GM12878 (cell line): ENCODE results near the gene SLC26A1. TPM values are rescaled to one million over a fixed set of nuclear protein-coding genes. Genes with fewer than 3 reads are reported as not detected.

ENCODE experiments used
- ATAC-seq: fragments of 200-7000 bp; cut with Tn5 transposase; 3 replicates; pipeline ENCODE4 v1.9.1; 2020; ENCODE audit warnings: mild to moderate bottlenecking, moderate library complexity
- BruUV-seq: library from RNA; stranded (reverse); fragments of 400-500 nt; replicated peaks from 2 replicates; lab custom pipeline; 2021; lab: Mats Ljungman, UMichigan
- CTCF ChIA-PET: fragments of 300-600 bp; sonication (Branson Sonifier 250); formaldehyde crosslinking; extraction: SDS; loops from one replicate; lab custom pipeline; 2021; ENCODE audit warnings: inconsistent platforms; lab: Yijun Ruan, JAX
- POLR2A ChIA-PET: fragments of 350-600 bp; formaldehyde crosslinking; extraction: SDS; loops from one replicate; lab custom pipeline; 2021; ENCODE audit warnings: inconsistent platforms; lab: Charles Lee
- RAD21 ChIA-PET: fragments of 300-600 bp; sonication (Branson Sonifier 250); formaldehyde crosslinking; loops from one replicate; lab custom pipeline; 2023; ENCODE audit warnings: antibody characterized with exemption; ENCODE audit not compliant: unreplicated experiment; lab: Charles Lee
- SMC1A ChIA-PET: fragments of 300-600 bp; sonication (Branson Sonifier 250); formaldehyde crosslinking; loops from one replicate; lab custom pipeline; 2023; ENCODE audit not compliant: unreplicated experiment, uncharacterized antibody; lab: Charles Lee
- DNase-seq: peaks from one replicate; pipeline ENCODE4 v3.0.0-alpha.2; 2011; ENCODE audit warnings: low read depth, low spot score
- FAIRE-seq: peaks from 3 replicates; lab custom pipeline; 2011; peaks lifted over from hg19 to GRCh38; lab: Jason Lieb, UNC
- H2AFZ ChIP-seq: 2 replicates; pipeline ENCODE4 v1.6.0; 2011; ENCODE audit warnings: low read depth, low read length, control low read depth; ENCODE audit not compliant: control insufficient read depth
- H3K27ac ChIP-seq: 2 replicates; pipeline ENCODE4 v1.5.1; 2011; ENCODE audit warnings: control low read depth; ENCODE audit not compliant: control insufficient read depth, insufficient read depth
- H3K27me3 ChIP-seq, 2 experiments: replicated peaks in 1 of 2; 2 replicates each; pipeline versions ENCODE4 v1.6.0 to v1.6.1; 2011; ENCODE audit warnings: low read length in 1 of 2; ENCODE audit not compliant: control insufficient read depth in 2 of 2, insufficient read depth in 2 of 2
- H3K36me3 ChIP-seq, 2 experiments: 2 replicates each; pipeline ENCODE4 v1.5.1; 2011; ENCODE audit warnings: low read length in 1 of 2; ENCODE audit not compliant: control insufficient read depth in 2 of 2, insufficient read depth in 2 of 2
- H3K4me1 ChIP-seq: 2 replicates; pipeline ENCODE4 v1.6.1; 2011; ENCODE audit warnings: mild to moderate bottlenecking, low read length, moderate library complexity, mixed read lengths; ENCODE audit not compliant: control insufficient read depth, insufficient read depth
- H3K4me2 ChIP-seq: 2 replicates; pipeline ENCODE4 v1.6.0; 2011; ENCODE audit warnings: control low read depth; ENCODE audit not compliant: control insufficient read depth, insufficient read depth
- H3K4me3 ChIP-seq: fragments of 200-600 bp; sonication (generic); 2 replicates; pipeline ENCODE4 v1.5.1; 2016
- H3K79me2 ChIP-seq: 2 replicates; pipeline ENCODE4 v1.6.0; 2011; ENCODE audit warnings: low read length; ENCODE audit not compliant: control insufficient read depth, insufficient read depth
- H3K9ac ChIP-seq: 2 replicates; pipeline ENCODE4 v1.8.0; 2011; ENCODE audit warnings: low read length, control low read depth, mixed read lengths; ENCODE audit not compliant: control insufficient read depth, insufficient read depth
- H3K9me3 ChIP-seq: replicated peaks from 3 replicates; pipeline ENCODE4 v1.5.1; 2011; ENCODE audit warnings: mild to moderate bottlenecking, low read length; ENCODE audit not compliant: control insufficient read depth, insufficient read depth
- H4K20me1 ChIP-seq: 2 replicates; pipeline ENCODE4 v1.6.0; 2011; ENCODE audit not compliant: control insufficient read depth, insufficient read depth
- CBFB ChIP-seq: IDR thresholded peaks from 2 replicates; pipeline ENCODE4 v1.6.1; 2016; ENCODE audit warnings: antibody characterized with exemption, low read depth
- CHD1 ChIP-seq: IDR thresholded peaks from 2 replicates; pipeline ENCODE4 v1.6.1; 2012; ENCODE audit warnings: low read depth, low read length, improper control_type of control experiment
- CHD4 ChIP-seq: fragments of 200-600 bp; sonication (generic); IDR thresholded peaks from 2 replicates; pipeline ENCODE4 v1.6.1; 2016; ENCODE audit warnings: mild to moderate bottlenecking
- CREM ChIP-seq: IDR thresholded peaks from 2 replicates; pipeline ENCODE4 v1.6.1; 2014; ENCODE audit warnings: antibody characterized with exemption, low read depth
- JUND ChIP-seq: IDR thresholded peaks from 2 replicates; pipeline ENCODE4 v1.6.1; 2012; ENCODE audit warnings: low read depth, mild to moderate bottlenecking, low read length, improper control_type of control experiment, moderate library complexity
- RBBP5 ChIP-seq: fragments of 200-600 bp; sonication (generic); conservative IDR thresholded peaks from 2 replicates; pipeline ENCODE4 v1.6.1; 2016
- SREBF1 ChIP-seq: IDR thresholded peaks from 2 replicates; pipeline ENCODE4 v1.6.1; 2012; ENCODE audit warnings: mild to moderate bottlenecking, low read length
- TAF1 ChIP-seq: IDR thresholded peaks from 2 replicates; pipeline ENCODE4 v1.6.1; 2011; ENCODE audit warnings: mild to moderate bottlenecking, low read depth, low read length, borderline replicate concordance
- TARDBP ChIP-seq: IDR thresholded peaks from 2 replicates; pipeline ENCODE4 v1.6.1; 2016; ENCODE audit warnings: borderline replicate concordance
- WRNIP1 ChIP-seq: IDR thresholded peaks from 2 replicates; pipeline ENCODE4 v1.6.1; 2011; ENCODE audit warnings: low read depth, low read length, improper control_type of control experiment, borderline replicate concordance
- WGBS: methylation state at CpG from one replicate; pipeline ENCODE4 v1.1.6; 2016; ENCODE audit warnings: low lambda C conversion rate; ENCODE audit not compliant: insufficient replicate concordance, insufficient coverage; ENCODE audit errors: missing lambda C conversion rate; 5-methylcytosine and 5-hydroxymethylcytosine counted together
- in situ Hi-C: fragments of 300-500 bp; cut with MboI; formaldehyde crosslinking; loops from 9 replicates; pipeline ENCODE4 v1.14.3; 2018; ENCODE audit warnings: mixed read lengths
- intact Hi-C: fragments of 100-400 bp; cut with micrococcal nuclease; formaldehyde crosslinking; loops from one replicate; pipeline ENCODE4 v1.14.2; 2022; ENCODE audit not compliant: unreplicated experiment
- polyA plus RNA-seq, 11 experiments: library from polyadenylated mRNA; depleted of rRNA in 4 of 11; unstranded in 6 of 11; stranded (reverse) in 5 of 11; fragments of >200 nt; fragmentation: Nextera tagmentation in 4 of 11; fragmentation: Illumina TruSeq in 1 of 11; extraction: Ambion mirVana in 4 of 11; extraction: Trizol in 1 of 11; gene quantifications; 1 replicate in 1 of 11; 2 replicates in 10 of 11; pipeline versions ENCODE4 v1.2.1 to v1.2.3, GENCODE V29; 2011 to 2016; ENCODE audit warnings: inconsistent platforms in 2 of 11, missing spikeins in 2 of 11, low read depth in 1 of 11
- total RNA-seq, 4 experiments: library from RNA; depleted of rRNA in 3 of 4; stranded (reverse); fragments of >200 nt in 3 of 4; fragmentation: Illumina TruSeq in 1 of 4; extraction: Trizol in 1 of 4; gene quantifications; 2 replicates each; pipeline versions ENCODE4 v1.2.1 to v1.2.3, GENCODE V29; 2013 to 2021
- TF ChIP-seq, protein P1 (sequence below): fragments of 450-650 bp; IDR thresholded peaks from 2 replicates; pipeline ENCODE4 v1.6.1; 2018; ENCODE audit warnings: mild to moderate bottlenecking, low read depth, moderate library complexity; ENCODE audit not compliant: partially characterized antibody

SLC26A1 gene
- total and polyA plus RNA-seq, 10 of the 15 experiments (the other 5 are each of a cell fraction or from before 2014, with no cell fraction given): 0.05 to 0.96 (median 0.28) TPM; not detected in 5

DNA sequence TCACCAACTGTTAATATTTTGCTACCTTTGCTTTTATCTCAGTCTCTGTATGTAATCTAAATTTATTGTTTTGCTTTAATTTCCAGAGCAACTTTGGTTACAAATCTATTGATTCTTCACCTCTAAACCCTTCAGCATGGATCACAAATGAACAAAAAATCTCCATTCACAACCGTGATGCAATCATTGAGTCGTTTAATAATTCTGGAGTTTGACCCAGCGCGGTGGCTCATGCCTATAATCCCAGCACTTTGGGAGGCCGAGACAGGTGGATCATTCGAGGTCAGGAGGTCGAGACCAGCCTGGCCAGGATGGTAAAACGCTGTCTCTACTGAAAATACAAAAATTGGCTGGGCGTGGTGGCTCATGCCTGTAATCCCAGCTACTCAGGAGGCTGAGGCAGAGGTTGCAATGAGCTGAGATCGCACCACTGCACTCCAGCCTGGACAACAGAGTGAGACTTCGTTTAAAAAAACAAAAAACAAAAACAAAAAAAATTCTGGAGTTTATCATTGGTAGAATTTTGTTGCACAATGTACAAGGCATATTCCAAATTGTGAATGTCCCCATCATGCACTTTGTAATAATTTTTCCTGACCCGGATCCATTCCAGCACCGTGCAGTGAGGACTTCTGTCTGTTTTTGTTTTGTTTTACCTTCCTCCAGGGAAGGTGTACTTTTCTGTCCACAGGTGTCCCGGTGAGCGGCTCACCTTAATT lies 8.7 kb downstream of the SLC26A1 start (continued):
- TF ChIP-seq CHD1: no peak
- TF ChIP-seq JUND: no peak
- no peak for TF ChIP-seq TAF1

DNA sequence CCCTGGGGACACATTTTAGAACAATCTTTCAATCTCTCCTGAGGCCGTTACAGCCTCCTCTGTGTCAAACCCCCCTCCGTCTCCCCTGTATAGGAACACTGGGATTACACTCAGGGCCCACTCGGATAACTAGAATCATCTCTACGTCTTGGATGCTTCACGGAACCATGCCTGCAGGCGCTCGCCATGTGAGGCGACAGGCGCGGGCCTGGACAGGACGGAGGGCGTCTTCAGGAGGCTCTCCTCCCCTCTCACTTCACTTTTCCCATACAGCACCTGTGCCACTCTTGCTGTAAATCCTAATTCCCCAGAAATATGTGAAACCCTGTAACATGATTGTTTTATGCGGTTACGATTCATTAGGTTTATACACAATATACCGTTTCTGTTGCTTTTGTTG lies 10.4 kb downstream of the SLC26A1 start:
- TF ChIP-seq RBBP5: no peak
- no peak for TF ChIP-seq CBFB
- TF ChIP-seq SREBF1: no peak
- TF ChIP-seq, protein P1, sequence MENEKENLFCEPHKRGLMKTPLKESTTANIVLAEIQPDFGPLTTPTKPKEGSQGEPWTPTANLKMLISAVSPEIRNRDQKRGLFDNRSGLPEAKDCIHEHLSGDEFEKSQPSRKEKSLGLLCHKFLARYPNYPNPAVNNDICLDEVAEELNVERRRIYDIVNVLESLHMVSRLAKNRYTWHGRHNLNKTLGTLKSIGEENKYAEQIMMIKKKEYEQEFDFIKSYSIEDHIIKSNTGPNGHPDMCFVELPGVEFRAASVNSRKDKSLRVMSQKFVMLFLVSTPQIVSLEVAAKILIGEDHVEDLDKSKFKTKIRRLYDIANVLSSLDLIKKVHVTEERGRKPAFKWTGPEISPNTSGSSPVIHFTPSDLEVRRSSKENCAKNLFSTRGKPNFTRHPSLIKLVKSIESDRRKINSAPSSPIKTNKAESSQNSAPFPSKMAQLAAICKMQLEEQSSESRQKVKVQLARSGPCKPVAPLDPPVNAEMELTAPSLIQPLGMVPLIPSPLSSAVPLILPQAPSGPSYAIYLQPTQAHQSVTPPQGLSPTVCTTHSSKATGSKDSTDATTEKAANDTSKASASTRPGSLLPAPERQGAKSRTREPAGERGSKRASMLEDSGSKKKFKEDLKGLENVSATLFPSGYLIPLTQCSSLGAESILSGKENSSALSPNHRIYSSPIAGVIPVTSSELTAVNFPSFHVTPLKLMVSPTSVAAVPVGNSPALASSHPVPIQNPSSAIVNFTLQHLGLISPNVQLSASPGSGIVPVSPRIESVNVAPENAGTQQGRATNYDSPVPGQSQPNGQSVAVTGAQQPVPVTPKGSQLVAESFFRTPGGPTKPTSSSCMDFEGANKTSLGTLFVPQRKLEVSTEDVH: no peak
- no peak for TF ChIP-seq CREM
- no peak for TF ChIP-seq TARDBP
- TF ChIP-seq WRNIP1: no peak
- no peak for TF ChIP-seq CHD4
- TF ChIP-seq, all 136 proteins: peak for 0
- RAD21 ChIA-PET: no interaction called here
- H3K4me1 ChIP-seq: peaks cover 8% of the 10 kb centered on the region; the same call in 1 of the 2 replicates
- no peak overlapping the region for H2AFZ ChIP-seq
- H3K4me2 ChIP-seq: no peak overlapping the region
- DNase-seq (no peak), FAIRE-seq (no peak), ATAC-seq (no peak)
- H3K79me2 ChIP-seq: no peaks in the 10 kb centered on the region
- POLR2A ChIA-PET: no interaction called here
- in situ Hi-C loops: no loop called here
- H3K27me3 ChIP-seq: no peaks in the 10 kb centered on the region
- CTCF ChIA-PET: no interaction called here
- H4K20me1 ChIP-seq: no peaks in the 10 kb centered on the region
- H3K9me3 ChIP-seq: no peaks in the 10 kb centered on the region
- BruUV-seq: no TSS peak
- H3K4me3 ChIP-seq: no peak overlapping the region
- no peak overlapping the region for H3K27ac ChIP-seq
- SMC1A ChIA-PET: no interaction called here
- 67% methylated on average over 15 of the region's 15 CpGs for WGBS
- intact Hi-C loops: loop anchor here (10.0 kb wide), 1 partner anchor 88 kb away; no protein-coding TSS in a partner anchor
- no peak overlapping the region for H3K9ac ChIP-seq
- H3K36me3 ChIP-seq: no peaks in the 10 kb centered on the region
